ENCODE data around the gene GPR161. TPM values are rescaled to one million over a fixed set of nuclear protein-coding genes. Genes with fewer than 3 reads are reported as not detected.

The GPR161 gene
- total and polyA plus RNA-seq, 2 experiments from 2014 or later, result 11.8 to 14.2 TPM

DNA sequence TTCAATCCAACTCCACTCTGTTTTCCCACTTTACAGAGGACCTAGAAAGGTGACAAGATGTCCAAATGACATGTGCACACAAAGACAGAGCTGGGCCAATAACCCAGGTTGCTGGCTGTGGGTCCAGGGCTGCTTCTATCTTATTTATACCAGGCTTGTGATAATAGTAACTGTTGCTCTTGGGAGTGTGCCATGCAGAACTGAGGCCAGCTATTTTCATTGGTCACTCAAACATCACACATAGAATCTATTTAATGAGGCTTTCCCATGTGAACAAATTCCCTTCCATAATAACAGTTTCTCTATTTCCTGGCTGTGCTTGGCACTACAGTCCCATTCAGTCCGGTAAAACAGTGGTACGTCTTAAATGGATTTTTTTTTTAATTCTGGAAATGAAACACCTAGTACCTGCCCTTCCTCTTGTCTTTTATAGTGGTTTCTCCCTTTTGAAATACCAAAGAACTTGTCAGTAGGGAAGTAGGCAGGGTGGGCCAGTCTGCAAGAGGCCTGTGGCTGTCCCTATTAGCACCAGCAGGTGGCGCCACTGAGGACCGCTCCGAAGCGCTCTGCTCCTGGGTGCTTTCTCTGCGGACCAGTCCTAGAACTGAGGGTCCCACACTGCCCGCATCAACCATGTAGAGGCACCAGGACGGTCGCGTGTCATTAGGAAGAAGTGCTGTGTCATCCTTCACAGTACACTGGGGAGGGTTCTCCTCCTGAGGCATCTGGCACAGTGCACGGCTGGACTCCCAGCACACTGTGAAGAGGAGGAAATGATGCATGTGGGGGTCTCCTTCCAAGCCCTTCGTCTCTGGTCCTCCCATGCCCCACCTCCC is 52.1 kb downstream of the GPR161 start:
- Histone ChIP-seq H3K27ac (no peak overlapping the region), H3K9ac (no peak overlapping the region), H3K9me2 (ENCODE audit: insufficient read depth) (no peaks in the 10 kb centered on the region), H3K9me3 (ENCODE audit: low read depth) (no peaks in the 10 kb centered on the region), H3K27me3 (replicated peaks; ENCODE audit: insufficient read depth) (no peaks in the 10 kb centered on the region), H3K36me3 (ENCODE audit: low read depth) (no peaks in the 10 kb centered on the region; the same call in 1 of the 2 replicates), H3K4me2 (ENCODE audit: unreplicated experiment) (no peak overlapping the region), H3K79me2 (ENCODE audit: insufficient read depth) (no peaks in the 10 kb centered on the region), H3K4me3 (no peak overlapping the region), H2AFZ (no peak overlapping the region), H3K4me1 (ENCODE audit: insufficient read depth) (peaks cover 24% of the 10 kb centered on the region), H3F3A (ENCODE audit: insufficient read depth) (peaks cover 30% of the 10 kb centered on the region), H4K20me1 (ENCODE audit: insufficient read depth) (no peaks in the 10 kb centered on the region)
- no peak for TF ChIP-seq EZH2phosphoT487 (IDR thresholded peaks at IDR 0.05; ENCODE audit: insufficient read depth, low read depth)
- no peak for TF ChIP-seq EZH2 (IDR thresholded peaks at IDR 0.05; ENCODE audit: insufficient read depth, poor library complexity, severe bottlenecking)
- in situ Hi-C loops (cut with MboI), result no loop called here
- DNase-seq, result peak; percentile 61
- 32 to 41% methylated on average over 13 of the region's 13 CpGs for WGBS, 2 experiments (ENCODE audit: low coverage in 1 of 2, low lambda C conversion rate in 2 of 2, missing lambda C conversion rate in 2 of 2)

DNA sequence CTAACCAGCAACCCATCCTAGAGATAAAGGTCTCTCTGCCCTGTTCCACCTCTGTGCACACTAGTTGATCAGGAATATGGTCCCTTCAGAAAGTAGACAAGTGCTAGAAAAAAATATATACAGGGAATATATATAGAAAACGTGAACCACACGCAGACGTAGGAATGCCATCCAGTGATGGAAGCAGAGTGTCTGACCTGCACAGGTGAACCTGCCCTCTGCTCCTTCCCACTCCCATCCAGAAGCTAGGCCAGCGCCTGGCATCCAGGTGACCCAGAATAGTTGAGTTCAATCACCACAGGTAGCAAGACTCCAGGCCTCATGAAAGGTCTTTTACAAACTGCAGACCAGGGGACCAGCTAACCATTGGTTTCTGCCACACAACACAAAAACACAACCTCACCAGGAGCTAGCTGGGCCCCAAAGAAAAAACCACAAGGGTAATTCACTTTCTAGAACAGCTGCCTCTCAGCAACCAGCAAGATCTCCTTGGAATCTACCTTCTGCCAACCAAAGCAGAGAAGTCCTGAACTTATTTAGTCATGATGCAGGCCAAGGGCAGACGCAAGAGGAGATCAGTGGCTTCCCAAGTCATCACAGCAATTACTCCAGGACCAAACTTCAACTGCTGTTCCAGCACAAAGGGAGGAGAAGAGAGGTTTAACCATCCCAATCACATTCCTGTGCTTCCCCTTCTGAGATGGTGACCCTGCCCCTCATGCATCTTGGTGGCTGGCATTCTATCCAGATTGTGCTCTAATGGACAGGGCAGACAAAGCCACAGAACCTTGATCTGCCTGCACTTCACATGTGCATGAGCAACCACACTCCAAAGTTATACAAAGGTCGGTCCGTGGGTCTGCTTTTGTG is 53.0 kb downstream of the GPR161 start:
- Histone ChIP-seq H4K20me1 (ENCODE audit: insufficient read depth) (no peaks in the 10 kb centered on the region), H3K27me3 (replicated peaks; ENCODE audit: insufficient read depth) (no peaks in the 10 kb centered on the region), H3K4me1 (ENCODE audit: insufficient read depth) (peaks cover 33% of the 10 kb centered on the region), H3K4me2 (ENCODE audit: unreplicated experiment) (no peak overlapping the region), H3K4me3 (no peak overlapping the region), H3K36me3 (ENCODE audit: low read depth) (no peaks in the 10 kb centered on the region; the same call in 1 of the 2 replicates), H3K9me3 (ENCODE audit: low read depth) (no peaks in the 10 kb centered on the region), H3K9me2 (ENCODE audit: insufficient read depth) (no peaks in the 10 kb centered on the region), H3K79me2 (ENCODE audit: insufficient read depth) (no peaks in the 10 kb centered on the region), H3F3A (ENCODE audit: insufficient read depth) (peaks cover 40% of the 10 kb centered on the region), H2AFZ (no peak overlapping the region), H3K9ac (no peak overlapping the region), H3K27ac (no peak overlapping the region)
- TF ChIP-seq EZH2 (IDR thresholded peaks at IDR 0.05; ENCODE audit: insufficient read depth, poor library complexity, severe bottlenecking), result no peak
- TF ChIP-seq EZH2phosphoT487 (IDR thresholded peaks at IDR 0.05; ENCODE audit: insufficient read depth, low read depth), result no peak
- DNase-seq, result no peak
- 93 to 97% methylated on average over 7 of the region's 7 CpGs for WGBS, 2 experiments (ENCODE audit: low coverage in 1 of 2, low lambda C conversion rate in 2 of 2, missing lambda C conversion rate in 2 of 2)
- in situ Hi-C loops (cut with MboI), result no loop called here

DNA sequence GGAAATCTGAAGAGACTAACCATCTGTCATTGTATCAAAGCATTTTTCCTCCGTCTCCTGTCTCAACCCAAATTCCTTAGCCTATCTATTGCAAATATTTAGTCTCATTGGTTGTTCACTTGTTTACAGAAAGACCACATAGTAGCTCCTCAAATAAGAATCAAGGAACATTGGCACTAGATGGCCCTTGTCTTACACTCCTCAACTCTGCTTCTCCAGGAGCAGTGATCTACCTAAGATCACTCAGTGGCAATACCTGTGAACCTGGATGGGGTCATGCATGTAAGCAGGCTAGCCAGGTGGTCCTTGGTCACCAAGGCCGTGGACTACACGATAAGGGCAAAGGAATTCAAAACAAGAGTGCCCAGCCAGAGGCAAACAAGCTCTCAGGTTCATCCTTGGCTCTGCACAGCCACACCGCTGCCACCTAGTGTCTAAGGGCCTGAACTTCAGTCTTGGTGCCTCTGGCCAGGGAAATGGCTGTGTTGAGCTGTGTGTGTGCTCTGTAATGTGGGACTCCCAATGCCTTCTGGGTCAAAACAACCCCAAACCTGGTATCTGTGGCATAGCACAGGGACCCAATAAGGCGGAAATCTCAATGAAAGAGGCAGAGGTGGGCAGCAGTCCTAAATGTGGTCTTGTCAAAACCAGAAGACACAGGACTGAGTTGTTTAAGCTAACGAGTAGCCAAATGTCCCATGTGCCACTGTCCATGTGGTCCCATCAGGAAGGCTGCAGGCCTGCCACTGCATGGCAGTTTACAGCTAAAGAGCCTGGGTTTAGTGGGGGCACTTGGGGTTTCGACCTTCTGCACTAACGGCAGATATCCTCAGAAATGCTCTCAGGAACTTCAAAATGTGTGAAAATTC is 54.5 kb downstream of the GPR161 start:
- Histone ChIP-seq H3K79me2 (ENCODE audit: insufficient read depth) (no peaks in the 10 kb centered on the region), H3K27ac (peak overlapping the region; percentile 99), H3K9me2 (ENCODE audit: insufficient read depth) (no peaks in the 10 kb centered on the region), H2AFZ (no peak overlapping the region), H3K9me3 (ENCODE audit: low read depth) (no peaks in the 10 kb centered on the region), H3K27me3 (replicated peaks; ENCODE audit: insufficient read depth) (no peaks in the 10 kb centered on the region), H3K9ac (peak overlapping the region; percentile 77), H3K4me3 (no peak overlapping the region), H3F3A (ENCODE audit: insufficient read depth) (peaks cover 53% of the 10 kb centered on the region), H4K20me1 (ENCODE audit: insufficient read depth) (no peaks in the 10 kb centered on the region), H3K4me1 (ENCODE audit: insufficient read depth) (peaks cover 34% of the 10 kb centered on the region), H3K4me2 (ENCODE audit: unreplicated experiment) (peak overlapping the region; percentile 29), H3K36me3 (ENCODE audit: low read depth) (peaks cover 6% of the 10 kb centered on the region; the same call in 1 of the 2 replicates)
- peak; percentile 90 for DNase-seq
- 42 to 50% methylated on average over 8 of the region's 8 CpGs for WGBS, 2 experiments (ENCODE audit: low coverage in 1 of 2, low lambda C conversion rate in 2 of 2, missing lambda C conversion rate in 2 of 2)
- TF ChIP-seq EZH2phosphoT487 (IDR thresholded peaks at IDR 0.05; ENCODE audit: insufficient read depth, low read depth) (no peak), EZH2 (IDR thresholded peaks at IDR 0.05; ENCODE audit: insufficient read depth, poor library complexity, severe bottlenecking) (no peak)
- in situ Hi-C loops (cut with MboI), result no loop called here
